Suprapubic skin (tissue), 4 donors: ENCODE data around the gene SLC2A4RG.

Source experiments
- POLR2A ChIP-seq, 2 donors: fragments of 450-650 bp; IDR thresholded peaks; one replicate each; pipeline ENCODE4 v1.6.1; 2017; ENCODE audit warnings: antibody characterized with exemption in 2 of 2, mild to moderate bottlenecking in 2 of 2, moderate library complexity in 2 of 2
- POLR2AphosphoS5 ChIP-seq, 3 donors: sonication (generic); formaldehyde crosslinking; IDR thresholded peaks; one replicate each; pipeline ENCODE4 v1.6.1; 2017; ENCODE audit warnings: antibody characterized with exemption in 3 of 3
- TF ChIP-seq, protein P1 (sequence below), 2 donors: fragments of 200-600 bp in 1 of 2; fragments of 450-650 bp in 1 of 2; sonication (generic) in 1 of 2; IDR thresholded peaks; one replicate each; pipeline ENCODE4 v1.5.1; 2016 to 2019; ENCODE audit warnings: antibody characterized with exemption in 2 of 2, mild to moderate bottlenecking in 1 of 2, moderate library complexity in 1 of 2

DNA sequence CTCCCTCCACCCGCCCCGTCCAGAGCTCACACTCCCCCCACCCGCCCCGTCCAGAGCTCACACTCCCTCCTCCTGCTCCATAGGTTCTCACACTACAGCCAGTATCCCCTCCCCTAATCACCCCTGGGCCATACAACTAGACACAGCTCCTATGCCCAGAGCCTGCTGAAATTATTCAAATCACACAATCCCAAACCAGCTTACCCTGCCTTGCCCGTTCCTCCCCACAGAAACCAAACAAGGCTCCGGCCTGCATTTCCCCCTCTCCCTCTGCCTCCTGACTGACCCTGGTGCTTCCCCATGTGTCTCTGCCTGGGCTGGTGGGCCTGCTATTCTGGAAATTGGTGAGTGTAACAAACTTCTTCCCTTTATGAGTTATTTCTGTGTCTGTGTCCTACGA, 18.6 kb downstream of the SLC2A4RG start:
- TF ChIP-seq, protein P1, sequence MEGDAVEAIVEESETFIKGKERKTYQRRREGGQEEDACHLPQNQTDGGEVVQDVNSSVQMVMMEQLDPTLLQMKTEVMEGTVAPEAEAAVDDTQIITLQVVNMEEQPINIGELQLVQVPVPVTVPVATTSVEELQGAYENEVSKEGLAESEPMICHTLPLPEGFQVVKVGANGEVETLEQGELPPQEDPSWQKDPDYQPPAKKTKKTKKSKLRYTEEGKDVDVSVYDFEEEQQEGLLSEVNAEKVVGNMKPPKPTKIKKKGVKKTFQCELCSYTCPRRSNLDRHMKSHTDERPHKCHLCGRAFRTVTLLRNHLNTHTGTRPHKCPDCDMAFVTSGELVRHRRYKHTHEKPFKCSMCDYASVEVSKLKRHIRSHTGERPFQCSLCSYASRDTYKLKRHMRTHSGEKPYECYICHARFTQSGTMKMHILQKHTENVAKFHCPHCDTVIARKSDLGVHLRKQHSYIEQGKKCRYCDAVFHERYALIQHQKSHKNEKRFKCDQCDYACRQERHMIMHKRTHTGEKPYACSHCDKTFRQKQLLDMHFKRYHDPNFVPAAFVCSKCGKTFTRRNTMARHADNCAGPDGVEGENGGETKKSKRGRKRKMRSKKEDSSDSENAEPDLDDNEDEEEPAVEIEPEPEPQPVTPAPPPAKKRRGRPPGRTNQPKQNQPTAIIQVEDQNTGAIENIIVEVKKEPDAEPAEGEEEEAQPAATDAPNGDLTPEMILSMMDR (IDR thresholded peaks at IDR 0.05) = no peak
- TF ChIP-seq POLR2A (IDR thresholded peaks at IDR 0.05) = no peak
- no peak for TF ChIP-seq POLR2AphosphoS5 (IDR thresholded peaks at IDR 0.05)
